Uterus (tissue), 2 donors: Measurements from ENCODE around the gene MTHFD2L.

Experiments used
- CTCF ChIP-seq, 4 experiments: fragments of 200-600 bp in 2 of 4; fragments of 450-650 bp in 2 of 4; sonication (generic) in 2 of 4; IDR thresholded peaks; one replicate each; pipeline ENCODE4 v1.5.1; 2016 to 2019; ENCODE audit warnings: antibody characterized with exemption in 4 of 4, mild to moderate bottlenecking in 2 of 4, moderate library complexity in 1 of 4
- POLR2A ChIP-seq, 2 donors: fragments of 450-650 bp; IDR thresholded peaks; one replicate each; pipeline ENCODE4 v1.6.1; 2016; ENCODE audit warnings: antibody characterized with exemption in 2 of 2, mild to moderate bottlenecking in 1 of 2, moderate library complexity in 1 of 2

- no peak for TF ChIP-seq CTCF (IDR thresholded peaks at IDR 0.05)
- TF ChIP-seq POLR2A (IDR thresholded peaks at IDR 0.05), result no peak
These were observed 126.1 kb downstream of the MTHFD2L start for GRCh38 chr4:74284053-74284452.
